Activated naive CD4-positive, alpha-beta T cell treated with Interleukin-2 at 50 U/mL for 16 hours (primary cell): ENCODE data around the gene IWS1.
"Not testable (repeated sequence)": the region's sequence is repeated elsewhere in the genome, so short reads cannot be mapped to it uniquely, and the experiment has no call there.

Experiments used
- DNase-seq: peaks from one replicate; pipeline ENCODE4 v3.0.0-alpha.2; 2020

IWS1 gene

GRCh38 chr2:127453392-127454171, 72.7 kb downstream of the IWS1 start:
- no peak for DNase-seq

- DNase-seq: no peak
Observed at GRCh38 chr2:127453013-127453391, 73.3 kb downstream of the IWS1 start.

GRCh38 chr2:127452423-127452822, 73.9 kb downstream of the IWS1 start:
- DNase-seq: not testable (repeated sequence)

GRCh38 chr2:127451981-127452380, 74.3 kb downstream of the IWS1 start:
- no peak for DNase-seq

GRCh38 chr2:127449898-127450297, 76.4 kb downstream of the IWS1 start:
- no peak for DNase-seq

GRCh38 chr2:127449414-127449813, 76.9 kb downstream of the IWS1 start:
- no peak for DNase-seq

- no peak for DNase-seq
Observed at GRCh38 chr2:127448526-127448925, 77.8 kb downstream of the IWS1 start.

GRCh38 chr2:127439343-127439742, 86.9 kb downstream of the IWS1 start:
- DNase-seq: no peak

GRCh38 chr2:127437781-127438726, 88.2 kb downstream of the IWS1 start:
- no peak for DNase-seq

GRCh38 chr2:127437056-127437455, 89.2 kb downstream of the IWS1 start:
- no peak for DNase-seq

- DNase-seq: no peak
Observed at GRCh38 chr2:127434515-127434914, 91.8 kb downstream of the IWS1 start.

GRCh38 chr2:127431408-127432023, 94.8 kb downstream of the IWS1 start:
- no peak for DNase-seq
